ENCODE results near the gene SLA2.
"Not testable (repeated sequence)": the region's sequence is repeated elsewhere in the genome, so short reads cannot be mapped to it uniquely, and the experiment has no call there.

The SLA2 gene

GRCh38 chr20:36645998-36646397, at the start of gene SLA2:
Gene SLA2 (minus strand): TSS chr20:36646196. CDS start chr20:36641335, 4,861 bp downstream.
- DNase-seq, result no peak

- not testable (repeated sequence) for DNase-seq
These were observed 49.5 kb upstream of the SLA2 start for GRCh38 chr20:36695467-36695866.

- DNase-seq, result no peak
These were observed 42.6 kb upstream of the SLA2 start for GRCh38 chr20:36688630-36689029.

- no peak for DNase-seq
These were observed 41.9 kb upstream of the SLA2 start for GRCh38 chr20:36687850-36688249.

- no peak for DNase-seq
These were observed 40.9 kb upstream of the SLA2 start for GRCh38 chr20:36686944-36687343.

- DNase-seq, result no peak
These were observed 40.5 kb upstream of the SLA2 start for GRCh38 chr20:36686504-36686903.

GRCh38 chr20:36684747-36685146, 38.8 kb upstream of the SLA2 start:
- DNase-seq, result no peak

GRCh38 chr20:36682311-36682710, 36.3 kb upstream of the SLA2 start:
- DNase-seq, result no peak

GRCh38 chr20:36677422-36677771, 31.4 kb upstream of the SLA2 start:
- DNase-seq, result no peak

GRCh38 chr20:36676701-36677421, 30.9 kb upstream of the SLA2 start:
- DNase-seq, result no peak

GRCh38 chr20:36675545-36675944, 29.5 kb upstream of the SLA2 start:
- DNase-seq, result not testable (repeated sequence)

GRCh38 chr20:36672991-36673390, 27.0 kb upstream of the SLA2 start:
- DNase-seq, result no peak

- DNase-seq, result no peak
These were observed 24.8 kb upstream of the SLA2 start for GRCh38 chr20:36670665-36671357.

GRCh38 chr20:36666181-36666740, 20.3 kb upstream of the SLA2 start:
- DNase-seq, result no peak

- DNase-seq, result no peak
These were observed 17.0 kb upstream of the SLA2 start for GRCh38 chr20:36663031-36663430.

- DNase-seq, result no peak
These were observed 12.3 kb upstream of the SLA2 start for GRCh38 chr20:36658300-36658699.

- DNase-seq, result no peak
These were observed 10.7 kb upstream of the SLA2 start for GRCh38 chr20:36656733-36657132.

GRCh38 chr20:36655004-36655403, 9.0 kb upstream of the SLA2 start:
- no peak for DNase-seq

GRCh38 chr20:36654506-36654905, 8.5 kb upstream of the SLA2 start:
- no peak for DNase-seq

GRCh38 chr20:36653456-36653855, 7.5 kb upstream of the SLA2 start:
- no peak for DNase-seq

GRCh38 chr20:36647196-36648121, 1.5 kb upstream of the SLA2 start:
- DNase-seq, result no peak

- no peak for DNase-seq
These were observed 682 bp upstream of the SLA2 start for GRCh38 chr20:36646678-36647077.

- DNase-seq, result no peak
These were observed 643 bp downstream of the SLA2 start for GRCh38 chr20:36645353-36645752.
